ENCODE data around the gene SLC6A19.

- no peak for TF ChIP-seq POLR2AphosphoS5 (IDR thresholded peaks at IDR 0.05)
- no peak for TF ChIP-seq CTCF (IDR thresholded peaks at IDR 0.05)
- TF ChIP-seq POLR2A (IDR thresholded peaks at IDR 0.05), result no peak
These were observed 66.7 kb downstream of the SLC6A19 start for GRCh38 chr5:1268056-1268455.

All from stomach (tissue), 4 donors.